HEK293 (cell line): Measurements from ENCODE around the gene DSE.
A peak's percentile ranks its signal among the peaks of the same experiment; 100 is the strongest.

Experiments
- GLI4 ChIP-seq: fragments of 450-650 bp; formaldehyde crosslinking; IDR thresholded peaks from 2 replicates; pipeline ENCODE4 v1.5.1; 2016; ENCODE audit warnings: missing biosample characterization, missing genetic modification characterization
- KLF10 ChIP-seq: fragments of 450-650 bp; IDR thresholded peaks from 2 replicates; pipeline ENCODE4 v1.5.1; 2018; ENCODE audit warnings: missing biosample characterization, mild to moderate bottlenecking, missing genetic modification characterization
- KLF17 ChIP-seq: fragments of 450-650 bp; formaldehyde crosslinking; IDR thresholded peaks from 2 replicates; pipeline ENCODE4 v1.5.1; 2016; ENCODE audit warnings: missing biosample characterization, missing genetic modification characterization
- KLF9 ChIP-seq: fragments of 450-650 bp; formaldehyde crosslinking; IDR thresholded peaks from 2 replicates; pipeline ENCODE4 v1.5.1; 2016; ENCODE audit warnings: missing biosample characterization, missing genetic modification characterization, low read depth
- SCRT1 ChIP-seq: fragments of 450-650 bp; formaldehyde crosslinking; IDR thresholded peaks from 2 replicates; pipeline ENCODE4 v1.5.1; 2016; ENCODE audit warnings: missing biosample characterization, missing genetic modification characterization, borderline replicate concordance
- ZBTB8A ChIP-seq: fragments of 450-650 bp; formaldehyde crosslinking; IDR thresholded peaks from 2 replicates; pipeline ENCODE4 v1.5.1; 2016; ENCODE audit warnings: missing biosample characterization, missing genetic modification characterization
- ZNF157 ChIP-seq: fragments of 450-650 bp; formaldehyde crosslinking; IDR thresholded peaks from 2 replicates; pipeline ENCODE4 v1.5.1; 2016; ENCODE audit warnings: missing biosample characterization, missing genetic modification characterization
- ZNF266 ChIP-seq: fragments of 450-650 bp; formaldehyde crosslinking; IDR thresholded peaks from 2 replicates; pipeline ENCODE4 v1.5.1; 2016; ENCODE audit warnings: missing biosample characterization, missing genetic modification characterization, low read depth
- ZNF311 ChIP-seq: fragments of 450-650 bp; formaldehyde crosslinking; IDR thresholded peaks from 2 replicates; pipeline ENCODE4 v1.5.1; 2017; ENCODE audit warnings: missing biosample characterization, missing genetic modification characterization, borderline replicate concordance
- ZNF341 ChIP-seq: fragments of 450-650 bp; formaldehyde crosslinking; IDR thresholded peaks from 2 replicates; pipeline ENCODE4; 2016; ENCODE audit warnings: low read depth, missing biosample characterization, missing genetic modification characterization
- ZNF354C ChIP-seq: fragments of 450-650 bp; formaldehyde crosslinking; IDR thresholded peaks from 2 replicates; pipeline ENCODE4 v1.5.1; 2016; ENCODE audit warnings: missing biosample characterization, missing genetic modification characterization, low read depth, borderline replicate concordance
- ZNF488 ChIP-seq: fragments of 450-650 bp; formaldehyde crosslinking; IDR thresholded peaks from 2 replicates; pipeline ENCODE4 v1.5.1; 2016; ENCODE audit warnings: missing biosample characterization, missing genetic modification characterization
- ZNF626 ChIP-seq: fragments of 450-650 bp; sonication (Bioruptor Pico); formaldehyde crosslinking; IDR thresholded peaks from 2 replicates; pipeline ENCODE4 v1.5.1; 2018; ENCODE audit warnings: missing biosample characterization, missing genetic modification characterization, inconsistent platforms
- ZNF792 ChIP-seq: fragments of 450-650 bp; formaldehyde crosslinking; IDR thresholded peaks from 2 replicates; pipeline ENCODE4 v1.5.1; 2016; ENCODE audit warnings: missing biosample characterization, missing genetic modification characterization
- ZSCAN30 ChIP-seq: fragments of 450-650 bp; IDR thresholded peaks from 2 replicates; pipeline ENCODE4 v1.5.1; 2018; ENCODE audit warnings: missing biosample characterization, mild to moderate bottlenecking, missing genetic modification characterization, moderate library complexity
- TF ChIP-seq, protein P1 (sequence below): fragments of 450-650 bp; formaldehyde crosslinking; IDR thresholded peaks from 2 replicates; pipeline ENCODE4 v1.5.1; 2016; ENCODE audit warnings: missing biosample characterization, missing genetic modification characterization, borderline replicate concordance
- TF ChIP-seq, protein P2 (sequence below): fragments of 450-650 bp; formaldehyde crosslinking; IDR thresholded peaks from 2 replicates; pipeline ENCODE4 v1.5.1; 2016; ENCODE audit warnings: missing biosample characterization, missing genetic modification characterization
- TF ChIP-seq, protein P3 (sequence below): fragments of 450-650 bp; formaldehyde crosslinking; optimal IDR thresholded peaks from 2 replicates; pipeline ENCODE3; 2016; ENCODE audit warnings: missing biosample characterization, mild to moderate bottlenecking, missing genetic modification characterization
- TF ChIP-seq, protein P4 (sequence below): fragments of 450-650 bp; formaldehyde crosslinking; IDR thresholded peaks from 2 replicates; pipeline ENCODE4 v1.5.1; 2017; ENCODE audit warnings: missing biosample characterization, mild to moderate bottlenecking, missing genetic modification characterization, moderate library complexity
- TF ChIP-seq, protein P5 (sequence below): fragments of 450-650 bp; formaldehyde crosslinking; IDR thresholded peaks from 2 replicates; pipeline ENCODE4 v1.5.1; 2017; ENCODE audit warnings: missing biosample characterization, missing genetic modification characterization
- TF ChIP-seq, protein P6 (sequence below): fragments of 450-650 bp; IDR thresholded peaks from 2 replicates; pipeline ENCODE4 v1.5.1; 2018; ENCODE audit warnings: missing biosample characterization, missing genetic modification characterization
- TF ChIP-seq, protein P7 (sequence below): fragments of 450-650 bp; formaldehyde crosslinking; IDR thresholded peaks from 2 replicates; pipeline ENCODE4 v1.5.1; 2017; ENCODE audit warnings: missing biosample characterization, missing genetic modification characterization

The DSE gene

DNA sequence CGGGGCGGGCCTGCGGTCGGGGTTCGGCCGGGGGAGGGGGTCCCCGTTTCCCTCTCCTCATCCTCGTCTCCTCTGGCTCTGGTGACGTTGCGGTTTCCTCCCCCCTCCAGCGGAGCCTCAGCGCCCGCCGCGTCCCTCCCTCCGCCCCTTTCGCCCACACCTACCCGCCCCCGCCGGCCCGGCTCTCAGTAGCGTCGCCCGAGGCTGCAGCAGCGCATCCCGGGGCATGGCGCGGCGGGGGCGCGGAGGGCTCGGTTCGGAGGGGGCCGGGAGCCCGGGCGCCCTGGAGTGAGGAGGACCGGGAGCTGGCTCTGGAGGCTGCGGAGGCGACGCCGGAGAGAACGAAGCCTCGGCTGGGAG is at the start of gene DSE (continued):
- TF ChIP-seq, protein P1, sequence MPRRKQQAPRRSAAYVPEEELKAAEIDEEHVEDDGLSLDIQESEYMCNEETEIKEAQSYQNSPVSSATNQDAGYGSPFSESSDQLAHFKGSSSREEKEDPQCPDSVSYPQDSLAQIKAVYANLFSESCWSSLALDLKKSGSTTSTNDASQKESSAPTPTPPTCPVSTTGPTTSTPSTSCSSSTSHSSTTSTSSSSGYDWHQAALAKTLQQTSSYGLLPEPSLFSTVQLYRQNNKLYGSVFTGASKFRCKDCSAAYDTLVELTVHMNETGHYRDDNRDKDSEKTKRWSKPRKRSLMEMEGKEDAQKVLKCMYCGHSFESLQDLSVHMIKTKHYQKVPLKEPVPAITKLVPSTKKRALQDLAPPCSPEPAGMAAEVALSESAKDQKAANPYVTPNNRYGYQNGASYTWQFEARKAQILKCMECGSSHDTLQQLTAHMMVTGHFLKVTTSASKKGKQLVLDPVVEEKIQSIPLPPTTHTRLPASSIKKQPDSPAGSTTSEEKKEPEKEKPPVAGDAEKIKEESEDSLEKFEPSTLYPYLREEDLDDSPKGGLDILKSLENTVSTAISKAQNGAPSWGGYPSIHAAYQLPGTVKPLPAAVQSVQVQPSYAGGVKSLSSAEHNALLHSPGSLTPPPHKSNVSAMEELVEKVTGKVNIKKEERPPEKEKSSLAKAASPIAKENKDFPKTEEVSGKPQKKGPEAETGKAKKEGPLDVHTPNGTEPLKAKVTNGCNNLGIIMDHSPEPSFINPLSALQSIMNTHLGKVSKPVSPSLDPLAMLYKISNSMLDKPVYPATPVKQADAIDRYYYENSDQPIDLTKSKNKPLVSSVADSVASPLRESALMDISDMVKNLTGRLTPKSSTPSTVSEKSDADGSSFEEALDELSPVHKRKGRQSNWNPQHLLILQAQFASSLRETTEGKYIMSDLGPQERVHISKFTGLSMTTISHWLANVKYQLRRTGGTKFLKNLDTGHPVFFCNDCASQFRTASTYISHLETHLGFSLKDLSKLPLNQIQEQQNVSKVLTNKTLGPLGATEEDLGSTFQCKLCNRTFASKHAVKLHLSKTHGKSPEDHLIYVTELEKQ (tag by site-specific recombination): 0 out of 2 replicates have a peak, but pooled peaks have one; percentile 3
- TF ChIP-seq, protein P2, sequence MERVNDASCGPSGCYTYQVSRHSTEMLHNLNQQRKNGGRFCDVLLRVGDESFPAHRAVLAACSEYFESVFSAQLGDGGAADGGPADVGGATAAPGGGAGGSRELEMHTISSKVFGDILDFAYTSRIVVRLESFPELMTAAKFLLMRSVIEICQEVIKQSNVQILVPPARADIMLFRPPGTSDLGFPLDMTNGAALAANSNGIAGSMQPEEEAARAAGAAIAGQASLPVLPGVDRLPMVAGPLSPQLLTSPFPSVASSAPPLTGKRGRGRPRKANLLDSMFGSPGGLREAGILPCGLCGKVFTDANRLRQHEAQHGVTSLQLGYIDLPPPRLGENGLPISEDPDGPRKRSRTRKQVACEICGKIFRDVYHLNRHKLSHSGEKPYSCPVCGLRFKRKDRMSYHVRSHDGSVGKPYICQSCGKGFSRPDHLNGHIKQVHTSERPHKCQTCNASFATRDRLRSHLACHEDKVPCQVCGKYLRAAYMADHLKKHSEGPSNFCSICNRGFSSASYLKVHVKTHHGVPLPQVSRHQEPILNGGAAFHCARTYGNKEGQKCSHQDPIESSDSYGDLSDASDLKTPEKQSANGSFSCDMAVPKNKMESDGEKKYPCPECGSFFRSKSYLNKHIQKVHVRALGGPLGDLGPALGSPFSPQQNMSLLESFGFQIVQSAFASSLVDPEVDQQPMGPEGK (tag by site-specific recombination): peak; percentile 82
- no peak for TF ChIP-seq ZNF311 (tag by site-specific recombination)
- no peak for TF ChIP-seq ZNF354C (tag by site-specific recombination)
- 0 out of 2 replicates have a peak, but pooled peaks have one; percentile 23 for TF ChIP-seq GLI4 (tag by site-specific recombination)
- no peak for TF ChIP-seq ZNF266 (tag by site-specific recombination)
- TF ChIP-seq, protein P3, sequence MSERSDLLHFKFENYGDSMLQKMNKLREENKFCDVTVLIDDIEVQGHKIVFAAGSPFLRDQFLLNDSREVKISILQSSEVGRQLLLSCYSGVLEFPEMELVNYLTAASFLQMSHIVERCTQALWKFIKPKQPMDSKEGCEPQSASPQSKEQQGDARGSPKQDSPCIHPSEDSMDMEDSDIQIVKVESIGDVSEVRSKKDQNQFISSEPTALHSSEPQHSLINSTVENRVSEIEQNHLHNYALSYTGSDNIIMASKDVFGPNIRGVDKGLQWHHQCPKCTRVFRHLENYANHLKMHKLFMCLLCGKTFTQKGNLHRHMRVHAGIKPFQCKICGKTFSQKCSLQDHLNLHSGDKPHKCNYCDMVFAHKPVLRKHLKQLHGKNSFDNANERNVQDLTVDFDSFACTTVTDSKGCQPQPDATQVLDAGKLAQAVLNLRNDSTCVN (tag by site-specific recombination): no peak
- TF ChIP-seq KLF9: peak; percentile 64; the same call in 1 of the 2 replicates
- TF ChIP-seq ZNF792 (tag by site-specific recombination): no peak
- TF ChIP-seq, protein P4, sequence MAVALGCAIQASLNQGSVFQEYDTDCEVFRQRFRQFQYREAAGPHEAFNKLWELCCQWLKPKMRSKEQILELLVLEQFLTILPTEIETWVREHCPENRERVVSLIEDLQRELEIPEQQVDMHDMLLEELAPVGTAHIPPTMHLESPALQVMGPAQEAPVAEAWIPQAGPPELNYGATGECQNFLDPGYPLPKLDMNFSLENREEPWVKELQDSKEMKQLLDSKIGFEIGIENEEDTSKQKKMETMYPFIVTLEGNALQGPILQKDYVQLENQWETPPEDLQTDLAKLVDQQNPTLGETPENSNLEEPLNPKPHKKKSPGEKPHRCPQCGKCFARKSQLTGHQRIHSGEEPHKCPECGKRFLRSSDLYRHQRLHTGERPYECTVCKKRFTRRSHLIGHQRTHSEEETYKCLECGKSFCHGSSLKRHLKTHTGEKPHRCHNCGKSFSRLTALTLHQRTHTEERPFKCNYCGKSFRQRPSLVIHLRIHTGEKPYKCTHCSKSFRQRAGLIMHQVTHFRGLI (tag by site-specific recombination): 0 out of 2 replicates have a peak, but pooled peaks have one; percentile 25
- no peak for TF ChIP-seq KLF17 (tag by site-specific recombination)
- TF ChIP-seq, protein P5, sequence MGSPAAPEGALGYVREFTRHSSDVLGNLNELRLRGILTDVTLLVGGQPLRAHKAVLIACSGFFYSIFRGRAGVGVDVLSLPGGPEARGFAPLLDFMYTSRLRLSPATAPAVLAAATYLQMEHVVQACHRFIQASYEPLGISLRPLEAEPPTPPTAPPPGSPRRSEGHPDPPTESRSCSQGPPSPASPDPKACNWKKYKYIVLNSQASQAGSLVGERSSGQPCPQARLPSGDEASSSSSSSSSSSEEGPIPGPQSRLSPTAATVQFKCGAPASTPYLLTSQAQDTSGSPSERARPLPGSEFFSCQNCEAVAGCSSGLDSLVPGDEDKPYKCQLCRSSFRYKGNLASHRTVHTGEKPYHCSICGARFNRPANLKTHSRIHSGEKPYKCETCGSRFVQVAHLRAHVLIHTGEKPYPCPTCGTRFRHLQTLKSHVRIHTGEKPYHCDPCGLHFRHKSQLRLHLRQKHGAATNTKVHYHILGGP (tag by site-specific recombination): no peak
- TF ChIP-seq ZNF626 (tag by site-specific recombination): no peak
- peak; percentile 13; the same call in 1 of the 2 replicates for TF ChIP-seq ZNF488 (tag by site-specific recombination)
- TF ChIP-seq ZSCAN30 (tag by site-specific recombination): peak; percentile 42; the same call in 1 of the 2 replicates
- TF ChIP-seq, protein P6, sequence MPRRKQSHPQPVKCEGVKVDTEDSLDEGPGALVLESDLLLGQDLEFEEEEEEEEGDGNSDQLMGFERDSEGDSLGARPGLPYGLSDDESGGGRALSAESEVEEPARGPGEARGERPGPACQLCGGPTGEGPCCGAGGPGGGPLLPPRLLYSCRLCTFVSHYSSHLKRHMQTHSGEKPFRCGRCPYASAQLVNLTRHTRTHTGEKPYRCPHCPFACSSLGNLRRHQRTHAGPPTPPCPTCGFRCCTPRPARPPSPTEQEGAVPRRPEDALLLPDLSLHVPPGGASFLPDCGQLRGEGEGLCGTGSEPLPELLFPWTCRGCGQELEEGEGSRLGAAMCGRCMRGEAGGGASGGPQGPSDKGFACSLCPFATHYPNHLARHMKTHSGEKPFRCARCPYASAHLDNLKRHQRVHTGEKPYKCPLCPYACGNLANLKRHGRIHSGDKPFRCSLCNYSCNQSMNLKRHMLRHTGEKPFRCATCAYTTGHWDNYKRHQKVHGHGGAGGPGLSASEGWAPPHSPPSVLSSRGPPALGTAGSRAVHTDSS (tag by site-specific recombination): peak; percentile 67; the same call in 1 of the 2 replicates
- peak; percentile 69 for TF ChIP-seq KLF10 (tag by site-specific recombination)
- TF ChIP-seq, protein P7, sequence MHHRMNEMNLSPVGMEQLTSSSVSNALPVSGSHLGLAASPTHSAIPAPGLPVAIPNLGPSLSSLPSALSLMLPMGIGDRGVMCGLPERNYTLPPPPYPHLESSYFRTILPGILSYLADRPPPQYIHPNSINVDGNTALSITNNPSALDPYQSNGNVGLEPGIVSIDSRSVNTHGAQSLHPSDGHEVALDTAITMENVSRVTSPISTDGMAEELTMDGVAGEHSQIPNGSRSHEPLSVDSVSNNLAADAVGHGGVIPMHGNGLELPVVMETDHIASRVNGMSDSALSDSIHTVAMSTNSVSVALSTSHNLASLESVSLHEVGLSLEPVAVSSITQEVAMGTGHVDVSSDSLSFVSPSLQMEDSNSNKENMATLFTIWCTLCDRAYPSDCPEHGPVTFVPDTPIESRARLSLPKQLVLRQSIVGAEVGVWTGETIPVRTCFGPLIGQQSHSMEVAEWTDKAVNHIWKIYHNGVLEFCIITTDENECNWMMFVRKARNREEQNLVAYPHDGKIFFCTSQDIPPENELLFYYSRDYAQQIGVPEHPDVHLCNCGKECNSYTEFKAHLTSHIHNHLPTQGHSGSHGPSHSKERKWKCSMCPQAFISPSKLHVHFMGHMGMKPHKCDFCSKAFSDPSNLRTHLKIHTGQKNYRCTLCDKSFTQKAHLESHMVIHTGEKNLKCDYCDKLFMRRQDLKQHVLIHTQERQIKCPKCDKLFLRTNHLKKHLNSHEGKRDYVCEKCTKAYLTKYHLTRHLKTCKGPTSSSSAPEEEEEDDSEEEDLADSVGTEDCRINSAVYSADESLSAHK (tag by site-specific recombination): no peak; the same call in 1 of the 2 replicates
- peak; percentile 97 for TF ChIP-seq ZBTB8A (tag by site-specific recombination)
- no peak for TF ChIP-seq SCRT1 (tag by site-specific recombination)
- TF ChIP-seq ZNF341 (tag by site-specific recombination): no peak; the same call in 1 of the 2 replicates
- TF ChIP-seq ZNF157 (tag by site-specific recombination): no peak
